ENCODE measurements around the gene RPAP3. TPM values are rescaled to one million over a fixed set of nuclear protein-coding genes. Genes with fewer than 3 reads are reported as not detected.

RPAP3 gene
- polyA plus RNA-seq, 1 donor (not counting 4 experiments of a cell fraction or from before 2014, with no cell fraction given): 22.9 TPM

- Histone ChIP-seq H3K27ac (ENCODE audit: control insufficient read depth, insufficient read depth, low read length) (peak overlapping the region; percentile 93), H2AFZ (ENCODE audit: control insufficient read depth, low read length) (no peak overlapping the region), H4K20me1 (ENCODE audit: control insufficient read depth, extremely low read depth, insufficient read depth, low read length) (no peaks in the 10 kb centered on the region), H3K36me3 (ENCODE audit: control insufficient read depth in 2 of 2, extremely low read depth in 1 of 2, insufficient read depth in 2 of 2, low read length in 2 of 2) (peaks cover 5 to 19% of the 10 kb centered on the region in 2 experiments), H3K27me3 (ENCODE audit: control insufficient read depth, extremely low read depth, insufficient read depth, low read length) (no peaks in the 10 kb centered on the region), H3K9ac (ENCODE audit: control insufficient read depth, extremely low read depth, insufficient read depth, low read length) (peak overlapping the region; percentile 72), H3K4me1 (ENCODE audit: control insufficient read depth, extremely low read depth, insufficient read depth, low read length) (peaks cover 62% of the 10 kb centered on the region), H3K9me3 (ENCODE audit: control insufficient read depth, low read depth, low read length) (no peaks in the 10 kb centered on the region), H3K9me1 (ENCODE audit: control insufficient read depth, extremely low read depth, insufficient read depth, low read length) (peaks cover 4% of the 10 kb centered on the region), H3K4me2 (ENCODE audit: control insufficient read depth, extremely low read depth, insufficient read depth, low read depth, low read length) (peak overlapping the region; percentile 80), H3K79me2 (ENCODE audit: control insufficient read depth, insufficient read depth, low read length) (no peaks in the 10 kb centered on the region), H3K4me3 (ENCODE audit: control insufficient read depth in 2 of 3, extremely low read depth in 1 of 3, insufficient read depth in 2 of 3, low read depth in 1 of 3, low read length in 3 of 3) (no peak overlapping the region)
- DNase-seq (ENCODE audit: low read depth, low spot score): no peak
- dilution Hi-C loops (cut with MboI; ENCODE audit: extremely low pct_ligation_motif_present, low sequenced_read_pairs): no loop called here
- FAIRE-seq: peak; percentile 51
- TF ChIP-seq CTCF (optimal IDR thresholded peaks at IDR 0.05 in 1 of 3, IDR thresholded peaks at IDR 0.05 in 1 of 3, conservative IDR thresholded peaks at IDR 0.05 in 1 of 3; ENCODE audit: extremely low read depth in 1 of 3, insufficient read depth in 2 of 3, low read length in 3 of 3): no peak
- TF ChIP-seq EZH2 (IDR thresholded peaks at IDR 0.05; ENCODE audit: low read length): no peak
These were observed 45.7 kb upstream of the RPAP3 start for GRCh38 chr12:47751561-47751960.

GRCh38 chr12:47750916-47751470 lies 45.2 kb upstream of the RPAP3 start:
- H3K27ac ChIP-seq (ENCODE audit: control insufficient read depth, insufficient read depth, low read length): no peak overlapping the region
- no peaks in the 10 kb centered on the region for H3K27me3 ChIP-seq (ENCODE audit: control insufficient read depth, extremely low read depth, insufficient read depth, low read length)
- no peak for FAIRE-seq
- peaks cover 4% of the 10 kb centered on the region for H3K9me1 ChIP-seq (ENCODE audit: control insufficient read depth, extremely low read depth, insufficient read depth, low read length)
- TF ChIP-seq EZH2 (IDR thresholded peaks at IDR 0.05; ENCODE audit: low read length) (no peak), CTCF (optimal IDR thresholded peaks at IDR 0.05 in 1 of 3, IDR thresholded peaks at IDR 0.05 in 1 of 3, conservative IDR thresholded peaks at IDR 0.05 in 1 of 3; ENCODE audit: extremely low read depth in 1 of 3, insufficient read depth in 2 of 3, low read length in 3 of 3) (no peak)
- dilution Hi-C loops (cut with MboI; ENCODE audit: extremely low pct_ligation_motif_present, low sequenced_read_pairs): no loop called here
- no peak overlapping the region for H3K9ac ChIP-seq (ENCODE audit: control insufficient read depth, extremely low read depth, insufficient read depth, low read length)
- no peaks in the 10 kb centered on the region for H3K79me2 ChIP-seq (ENCODE audit: control insufficient read depth, insufficient read depth, low read length)
- peaks cover 6 to 19% of the 10 kb centered on the region in 2 experiments for H3K36me3 ChIP-seq (ENCODE audit: control insufficient read depth in 2 of 2, extremely low read depth in 1 of 2, insufficient read depth in 2 of 2, low read length in 2 of 2)
- H3K4me2 ChIP-seq (ENCODE audit: control insufficient read depth, extremely low read depth, insufficient read depth, low read depth, low read length): no peak overlapping the region
- H4K20me1 ChIP-seq (ENCODE audit: control insufficient read depth, extremely low read depth, insufficient read depth, low read length): no peaks in the 10 kb centered on the region
- H3K4me1 ChIP-seq (ENCODE audit: control insufficient read depth, extremely low read depth, insufficient read depth, low read length): peaks cover 59% of the 10 kb centered on the region
- H3K9me3 ChIP-seq (ENCODE audit: control insufficient read depth, low read depth, low read length): no peaks in the 10 kb centered on the region
- H3K4me3 ChIP-seq (ENCODE audit: control insufficient read depth in 2 of 3, extremely low read depth in 1 of 3, insufficient read depth in 2 of 3, low read depth in 1 of 3, low read length in 3 of 3): no peak overlapping the region
- no peak overlapping the region for H2AFZ ChIP-seq (ENCODE audit: control insufficient read depth, low read length)
- DNase-seq (ENCODE audit: low read depth, low spot score): no peak

Measured in keratinocyte (primary cell).